ENCODE data around the gene NR1H3.

Gene NR1H3

GRCh38 chr11:47244448-47245350 lies 13.1 kb upstream of the NR1H3 start:
- peak; percentile 96 for DNase-seq

GRCh38 chr11:47245611-47246357 lies 12.0 kb upstream of the NR1H3 start:
- DNase-seq, result no peak

GRCh38 chr11:47247502-47247901 lies 10.3 kb upstream of the NR1H3 start:
- DNase-seq, result no peak

- peak; percentile 63 for DNase-seq
Observed at GRCh38 chr11:47248304-47248663, 9.5 kb upstream of the NR1H3 start.

GRCh38 chr11:47248664-47249377 lies 9.0 kb upstream of the NR1H3 start, which contains the start of gene ACP2:
TSS of gene ACP2 (minus strand) at chr11:47248814. CDS start at chr11:47248789, 25 bp downstream.
- DNase-seq, result peak; percentile 93

- DNase-seq, result no peak
Observed at GRCh38 chr11:47249378-47249715, 8.4 kb upstream of the NR1H3 start.

- DNase-seq, result no peak
Observed at GRCh38 chr11:47251751-47252150, 6.0 kb upstream of the NR1H3 start.

GRCh38 chr11:47253660-47254059 lies 4.1 kb upstream of the NR1H3 start:
- no peak for DNase-seq

GRCh38 chr11:47254386-47254785 lies 3.4 kb upstream of the NR1H3 start:
- DNase-seq, result peak; percentile 97

- no peak for DNase-seq
Observed at GRCh38 chr11:47256374-47256773, 1.4 kb upstream of the NR1H3 start.

- DNase-seq, result no peak
Observed at GRCh38 chr11:47257177-47257516, 649 bp upstream of the NR1H3 start.

GRCh38 chr11:47258317-47258902 lies 614 bp downstream of the NR1H3 start:
- DNase-seq, result no peak

GRCh38 chr11:47259232-47259977 lies 1.6 kb downstream of the NR1H3 start:
- peak; percentile 74 for DNase-seq

GRCh38 chr11:47260366-47260765 lies 2.6 kb downstream of the NR1H3 start:
- no peak for DNase-seq

GRCh38 chr11:47261291-47261800 lies 3.5 kb downstream of the NR1H3 start:
- no peak for DNase-seq

- no peak for DNase-seq
Observed at GRCh38 chr11:47264119-47264518, 6.3 kb downstream of the NR1H3 start.

- no peak for DNase-seq
Observed at GRCh38 chr11:47264521-47264920, 6.7 kb downstream of the NR1H3 start.

- DNase-seq, result no peak
Observed at GRCh38 chr11:47267876-47268275, 10.1 kb downstream of the NR1H3 start.

GRCh38 chr11:47268448-47269001 lies 10.7 kb downstream of the NR1H3 start:
- DNase-seq, result no peak

GRCh38 chr11:47269002-47269828 lies 11.4 kb downstream of the NR1H3 start:
- peak; percentile 80 for DNase-seq

GRCh38 chr11:47269829-47270305 lies 12.1 kb downstream of the NR1H3 start, which contains the start of gene MADD:
TSS of gene MADD (plus strand) at chr11:47270133.
- DNase-seq, result peak; percentile 89

All from suppressor macrophage treated with lipopolysaccharide for 4 hours (primary cell).